LNCAP (cell line): ENCODE data around the gene AFF4.

Experiments
- CTCF ChIP-seq: fragments of 450-650 bp; IDR thresholded peaks from 2 replicates; pipeline ENCODE4 v1.5.1; 2017; ENCODE audit warnings: mild to moderate bottlenecking

AFF4 gene

GRCh38 chr5:132961887-132962286 lies 1.5 kb downstream of the AFF4 start:
- no peak for TF ChIP-seq CTCF

GRCh38 chr5:132953710-132954109 lies 9.7 kb downstream of the AFF4 start:
- TF ChIP-seq CTCF = no peak

DNA sequence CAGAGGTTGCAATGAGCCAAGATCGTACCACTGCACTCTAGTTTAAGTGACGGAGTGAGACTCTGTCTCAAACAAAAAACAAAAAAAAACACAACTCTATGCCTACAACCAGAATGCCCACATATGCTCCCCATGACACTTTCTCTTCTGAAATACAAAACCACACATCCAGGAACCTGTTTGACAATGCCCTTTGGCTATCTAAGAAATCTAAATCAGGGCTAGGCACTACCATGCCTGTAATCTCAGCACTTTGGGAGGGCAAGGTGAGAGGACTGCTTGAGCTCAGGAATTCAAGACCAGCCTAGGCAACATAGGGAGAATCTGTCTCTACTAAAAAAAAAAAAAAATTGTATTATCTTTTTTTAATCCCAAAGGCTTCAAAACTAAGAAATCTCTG lies 10.6 kb downstream of the AFF4 start:
- no peak for TF ChIP-seq CTCF

DNA sequence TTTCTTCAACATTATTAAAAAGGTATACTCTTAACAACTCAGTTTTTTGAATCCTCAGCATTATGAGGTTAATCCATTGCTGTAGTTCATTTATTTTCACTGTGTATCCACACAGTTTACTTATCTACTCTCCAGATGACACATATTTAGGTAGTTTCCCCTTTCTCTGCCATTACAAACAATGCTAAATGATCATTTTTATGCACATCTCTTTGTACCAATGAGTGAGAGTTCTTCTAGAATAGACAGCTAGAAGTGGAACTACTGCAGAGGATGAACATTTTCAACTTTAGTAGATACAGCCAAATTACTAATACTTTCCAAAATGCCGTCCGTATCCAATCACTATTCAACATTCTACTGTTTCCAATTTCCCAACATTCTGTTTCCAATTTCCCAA lies 11.5 kb downstream of the AFF4 start:
- TF ChIP-seq CTCF = no peak

DNA sequence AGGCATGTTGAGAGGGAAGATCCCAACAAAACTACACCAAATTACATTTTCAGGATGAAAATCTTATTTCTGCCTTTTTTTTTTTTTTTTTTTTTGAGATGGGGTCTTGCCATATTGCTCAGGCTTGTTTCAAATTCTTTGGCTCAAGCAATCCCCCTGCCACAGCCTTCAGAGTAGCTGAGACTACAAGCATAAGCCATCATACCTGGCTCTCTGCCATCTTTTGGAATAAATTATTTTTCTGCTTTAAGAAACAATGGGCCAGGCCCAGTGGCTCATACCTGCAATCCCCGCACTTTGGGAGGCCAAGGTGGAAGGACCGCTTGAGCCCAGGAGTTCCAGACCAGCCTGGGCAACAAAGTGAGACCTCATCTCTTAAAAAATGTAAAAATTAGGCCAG lies 14.3 kb downstream of the AFF4 start:
- TF ChIP-seq CTCF = no peak

DNA sequence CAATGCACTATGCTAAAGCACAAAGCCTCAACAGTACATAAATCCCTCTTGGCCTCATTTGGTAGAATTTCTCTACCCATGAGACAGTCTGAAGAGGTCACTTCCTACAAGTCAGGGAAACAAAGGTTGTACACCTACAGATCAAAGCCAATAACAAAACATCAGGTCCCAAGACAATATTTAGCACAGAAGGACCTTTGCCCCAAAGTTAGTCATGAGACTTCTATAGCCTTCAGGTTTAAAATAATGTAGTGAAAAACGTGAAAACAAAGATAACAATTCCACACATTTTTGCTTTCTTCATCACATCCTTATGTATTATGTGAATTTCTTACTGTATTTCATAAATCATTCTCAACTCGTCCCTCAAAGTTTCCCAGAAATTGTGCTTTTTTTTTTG lies 15.8 kb downstream of the AFF4 start:
- TF ChIP-seq CTCF = no peak

- no peak for TF ChIP-seq CTCF
Measured at GRCh38 chr5:132943362-132944022, 19.9 kb downstream of the AFF4 start.

GRCh38 chr5:132941331-132941730 lies 22.1 kb downstream of the AFF4 start:
- no peak for TF ChIP-seq CTCF
